ENCODE data around the gene LRRC47.

DNA sequence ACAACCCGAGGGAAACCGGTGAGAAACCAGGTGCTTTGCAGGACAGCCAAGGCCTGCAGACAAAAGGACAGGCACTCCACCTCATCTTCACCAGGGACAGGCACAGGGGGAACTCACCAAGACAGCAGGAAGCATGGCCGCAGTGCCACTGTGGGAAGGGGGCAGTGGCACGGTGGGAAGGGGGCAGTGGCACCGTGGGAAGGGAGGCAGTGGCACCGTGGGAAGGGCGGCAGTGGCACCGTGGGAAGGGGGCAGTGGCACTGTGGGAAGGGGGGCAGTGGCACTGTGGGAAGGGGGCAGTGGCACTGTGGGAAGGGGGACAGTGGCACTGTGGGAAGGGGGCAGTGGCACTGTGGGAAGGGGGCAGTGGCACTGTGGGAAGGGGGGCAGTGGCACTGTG, 28.4 kb upstream of the LRRC47 start:
- TF ChIP-seq, protein P1, sequence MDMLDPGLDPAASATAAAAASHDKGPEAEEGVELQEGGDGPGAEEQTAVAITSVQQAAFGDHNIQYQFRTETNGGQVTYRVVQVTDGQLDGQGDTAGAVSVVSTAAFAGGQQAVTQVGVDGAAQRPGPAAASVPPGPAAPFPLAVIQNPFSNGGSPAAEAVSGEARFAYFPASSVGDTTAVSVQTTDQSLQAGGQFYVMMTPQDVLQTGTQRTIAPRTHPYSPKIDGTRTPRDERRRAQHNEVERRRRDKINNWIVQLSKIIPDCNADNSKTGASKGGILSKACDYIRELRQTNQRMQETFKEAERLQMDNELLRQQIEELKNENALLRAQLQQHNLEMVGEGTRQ (IDR thresholded peaks at IDR 0.05; ENCODE audit: low read length): no peak
- no peak for TF ChIP-seq SP1 (IDR thresholded peaks at IDR 0.05; ENCODE audit: low read depth, low read length)
- TF ChIP-seq, protein P2, sequence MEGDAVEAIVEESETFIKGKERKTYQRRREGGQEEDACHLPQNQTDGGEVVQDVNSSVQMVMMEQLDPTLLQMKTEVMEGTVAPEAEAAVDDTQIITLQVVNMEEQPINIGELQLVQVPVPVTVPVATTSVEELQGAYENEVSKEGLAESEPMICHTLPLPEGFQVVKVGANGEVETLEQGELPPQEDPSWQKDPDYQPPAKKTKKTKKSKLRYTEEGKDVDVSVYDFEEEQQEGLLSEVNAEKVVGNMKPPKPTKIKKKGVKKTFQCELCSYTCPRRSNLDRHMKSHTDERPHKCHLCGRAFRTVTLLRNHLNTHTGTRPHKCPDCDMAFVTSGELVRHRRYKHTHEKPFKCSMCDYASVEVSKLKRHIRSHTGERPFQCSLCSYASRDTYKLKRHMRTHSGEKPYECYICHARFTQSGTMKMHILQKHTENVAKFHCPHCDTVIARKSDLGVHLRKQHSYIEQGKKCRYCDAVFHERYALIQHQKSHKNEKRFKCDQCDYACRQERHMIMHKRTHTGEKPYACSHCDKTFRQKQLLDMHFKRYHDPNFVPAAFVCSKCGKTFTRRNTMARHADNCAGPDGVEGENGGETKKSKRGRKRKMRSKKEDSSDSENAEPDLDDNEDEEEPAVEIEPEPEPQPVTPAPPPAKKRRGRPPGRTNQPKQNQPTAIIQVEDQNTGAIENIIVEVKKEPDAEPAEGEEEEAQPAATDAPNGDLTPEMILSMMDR (IDR thresholded peaks at IDR 0.05; ENCODE audit: control extremely low read depth in 1 of 3, insufficient read depth in 1 of 3, low read depth in 1 of 3, low read length in 3 of 3): no peak
- TF ChIP-seq, protein P3, sequence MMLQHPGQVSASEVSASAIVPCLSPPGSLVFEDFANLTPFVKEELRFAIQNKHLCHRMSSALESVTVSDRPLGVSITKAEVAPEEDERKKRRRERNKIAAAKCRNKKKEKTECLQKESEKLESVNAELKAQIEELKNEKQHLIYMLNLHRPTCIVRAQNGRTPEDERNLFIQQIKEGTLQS (IDR thresholded peaks at IDR 0.05; ENCODE audit: insufficient read depth, low read depth, low read length): no peak

Measured in H1 (cell line).